ENCODE measurements around the gene GSTT2.

GSTT2 gene

GRCh38 chr22:24008022-24008283 lies 28.0 kb downstream of the GSTT2 start:
- Histone ChIP-seq H3K27me3 (ENCODE audit: control insufficient read depth in 2 of 2, insufficient read depth in 2 of 2, low read length in 2 of 2) (no peaks in the 10 kb centered on the region), H3K4me3 (ENCODE audit: low read length in 2 of 2) (no peak overlapping the region), H3K4me1 (ENCODE audit: control insufficient read depth in 2 of 2, insufficient read depth in 2 of 2, low read length in 2 of 2) (peaks cover 4 to 15% of the 10 kb centered on the region in 2 donors), H3K36me3 (ENCODE audit: control insufficient read depth in 2 of 2, insufficient read depth in 2 of 2, low read length in 2 of 2) (no peaks in the 10 kb centered on the region), H3K27ac (ENCODE audit: low read depth in 2 of 2, low read length in 2 of 2) (no peak overlapping the region), H3K9me3 (ENCODE audit: control insufficient read depth in 2 of 2, low read length in 2 of 2) (no peaks in the 10 kb centered on the region), H3K9ac (ENCODE audit: low read depth in 1 of 2, low read length in 2 of 2) (no peak overlapping the region)

- Histone ChIP-seq H3K36me3 (ENCODE audit: control insufficient read depth in 2 of 2, insufficient read depth in 2 of 2, low read length in 2 of 2) (no peaks in the 10 kb centered on the region), H3K9me3 (ENCODE audit: control insufficient read depth in 2 of 2, low read length in 2 of 2) (no peaks in the 10 kb centered on the region), H3K4me3 (ENCODE audit: low read length in 2 of 2) (no peak overlapping the region), H3K27ac (ENCODE audit: low read depth in 2 of 2, low read length in 2 of 2) (no peak overlapping the region), H3K27me3 (ENCODE audit: control insufficient read depth in 2 of 2, insufficient read depth in 2 of 2, low read length in 2 of 2) (no peaks in the 10 kb centered on the region), H3K9ac (ENCODE audit: low read depth in 1 of 2, low read length in 2 of 2) (no peak overlapping the region), H3K4me1 (ENCODE audit: control insufficient read depth in 2 of 2, insufficient read depth in 2 of 2, low read length in 2 of 2) (peaks cover 7 to 15% of the 10 kb centered on the region in 2 donors)
Measured at GRCh38 chr22:24008381-24009226, 28.7 kb downstream of the GSTT2 start.

GRCh38 chr22:24009227-24010017 lies 29.5 kb downstream of the GSTT2 start:
- no peak overlapping the region for H3K9ac ChIP-seq (ENCODE audit: low read depth in 1 of 2, low read length in 2 of 2)
- H3K36me3 ChIP-seq (ENCODE audit: control insufficient read depth in 2 of 2, insufficient read depth in 2 of 2, low read length in 2 of 2) = no peaks in the 10 kb centered on the region
- peaks cover 7 to 15% of the 10 kb centered on the region in 2 donors for H3K4me1 ChIP-seq (ENCODE audit: control insufficient read depth in 2 of 2, insufficient read depth in 2 of 2, low read length in 2 of 2)
- H3K4me3 ChIP-seq (ENCODE audit: low read length in 2 of 2) = no peak overlapping the region
- no peaks in the 10 kb centered on the region for H3K9me3 ChIP-seq (ENCODE audit: control insufficient read depth in 2 of 2, low read length in 2 of 2)
- H3K27me3 ChIP-seq (ENCODE audit: control insufficient read depth in 2 of 2, insufficient read depth in 2 of 2, low read length in 2 of 2) = no peaks in the 10 kb centered on the region
- no peak overlapping the region for H3K27ac ChIP-seq (ENCODE audit: low read depth in 2 of 2, low read length in 2 of 2)

GRCh38 chr22:24010018-24010391 lies 30.1 kb downstream of the GSTT2 start:
- Histone ChIP-seq H3K4me1 (ENCODE audit: control insufficient read depth in 2 of 2, insufficient read depth in 2 of 2, low read length in 2 of 2) (peaks cover 7 to 15% of the 10 kb centered on the region in 2 donors), H3K9ac (ENCODE audit: low read depth in 1 of 2, low read length in 2 of 2) (no peak overlapping the region), H3K4me3 (ENCODE audit: low read length in 2 of 2) (no peak overlapping the region), H3K27ac (ENCODE audit: low read depth in 2 of 2, low read length in 2 of 2) (no peak overlapping the region), H3K36me3 (ENCODE audit: control insufficient read depth in 2 of 2, insufficient read depth in 2 of 2, low read length in 2 of 2) (no peaks in the 10 kb centered on the region), H3K27me3 (ENCODE audit: control insufficient read depth in 2 of 2, insufficient read depth in 2 of 2, low read length in 2 of 2) (no peaks in the 10 kb centered on the region), H3K9me3 (ENCODE audit: control insufficient read depth in 2 of 2, low read length in 2 of 2) (no peaks in the 10 kb centered on the region)

GRCh38 chr22:24011735-24012068 lies 31.8 kb downstream of the GSTT2 start:
- Histone ChIP-seq H3K36me3 (ENCODE audit: control insufficient read depth in 2 of 2, insufficient read depth in 2 of 2, low read length in 2 of 2) (no peaks in the 10 kb centered on the region), H3K9me3 (ENCODE audit: control insufficient read depth in 2 of 2, low read length in 2 of 2) (no peaks in the 10 kb centered on the region), H3K27ac (ENCODE audit: low read depth in 2 of 2, low read length in 2 of 2) (peak overlapping the region; percentile 82 to 86), H3K4me3 (ENCODE audit: low read length in 2 of 2) (peak overlapping the region; percentile 93 to 95), H3K4me1 (ENCODE audit: control insufficient read depth in 2 of 2, insufficient read depth in 2 of 2, low read length in 2 of 2) (peaks cover 7 to 15% of the 10 kb centered on the region in 2 donors), H3K9ac (ENCODE audit: low read depth in 1 of 2, low read length in 2 of 2) (peak overlapping the region; percentile 81 to 83), H3K27me3 (ENCODE audit: control insufficient read depth in 2 of 2, insufficient read depth in 2 of 2, low read length in 2 of 2) (no peaks in the 10 kb centered on the region)

GRCh38 chr22:24016156-24016555 lies 36.2 kb downstream of the GSTT2 start:
- H3K9me3 ChIP-seq (ENCODE audit: control insufficient read depth in 2 of 2, low read length in 2 of 2) = no peaks in the 10 kb centered on the region
- no peaks in the 10 kb centered on the region for H3K36me3 ChIP-seq (ENCODE audit: control insufficient read depth in 2 of 2, insufficient read depth in 2 of 2, low read length in 2 of 2)
- no peak overlapping the region for H3K9ac ChIP-seq (ENCODE audit: low read depth in 1 of 2, low read length in 2 of 2)
- no peak overlapping the region for H3K27ac ChIP-seq (ENCODE audit: low read depth in 2 of 2, low read length in 2 of 2)
- peaks cover 7 to 12% of the 10 kb centered on the region in 2 donors for H3K4me1 ChIP-seq (ENCODE audit: control insufficient read depth in 2 of 2, insufficient read depth in 2 of 2, low read length in 2 of 2)
- no peak overlapping the region for H3K4me3 ChIP-seq (ENCODE audit: low read length in 2 of 2)
- no peaks in the 10 kb centered on the region for H3K27me3 ChIP-seq (ENCODE audit: control insufficient read depth in 2 of 2, insufficient read depth in 2 of 2, low read length in 2 of 2)

- H3K4me3 ChIP-seq (ENCODE audit: low read length in 2 of 2) = no peak overlapping the region
- no peaks in the 10 kb centered on the region for H3K27me3 ChIP-seq (ENCODE audit: control insufficient read depth in 2 of 2, insufficient read depth in 2 of 2, low read length in 2 of 2)
- no peak overlapping the region for H3K9ac ChIP-seq (ENCODE audit: low read depth in 1 of 2, low read length in 2 of 2)
- no peaks in the 10 kb centered on the region for H3K36me3 ChIP-seq (ENCODE audit: control insufficient read depth in 2 of 2, insufficient read depth in 2 of 2, low read length in 2 of 2)
- H3K9me3 ChIP-seq (ENCODE audit: control insufficient read depth in 2 of 2, low read length in 2 of 2) = no peaks in the 10 kb centered on the region
- H3K4me1 ChIP-seq (ENCODE audit: control insufficient read depth in 2 of 2, insufficient read depth in 2 of 2, low read length in 2 of 2) = no peaks in the 10 kb centered on the region
- no peak overlapping the region for H3K27ac ChIP-seq (ENCODE audit: low read depth in 2 of 2, low read length in 2 of 2)
Measured at GRCh38 chr22:24021304-24021703, 41.4 kb downstream of the GSTT2 start.

GRCh38 chr22:24023204-24023789 lies 43.4 kb downstream of the GSTT2 start:
- H3K27me3 ChIP-seq (ENCODE audit: control insufficient read depth in 2 of 2, insufficient read depth in 2 of 2, low read length in 2 of 2) = no peaks in the 10 kb centered on the region
- no peaks in the 10 kb centered on the region for H3K36me3 ChIP-seq (ENCODE audit: control insufficient read depth in 2 of 2, insufficient read depth in 2 of 2, low read length in 2 of 2)
- H3K4me3 ChIP-seq (ENCODE audit: low read length in 2 of 2) = no peak overlapping the region
- no peaks in the 10 kb centered on the region for H3K9me3 ChIP-seq (ENCODE audit: control insufficient read depth in 2 of 2, low read length in 2 of 2)
- no peaks in the 10 kb centered on the region for H3K4me1 ChIP-seq (ENCODE audit: control insufficient read depth in 2 of 2, insufficient read depth in 2 of 2, low read length in 2 of 2)
- no peak overlapping the region for H3K9ac ChIP-seq (ENCODE audit: low read depth in 1 of 2, low read length in 2 of 2)
- no peak overlapping the region for H3K27ac ChIP-seq (ENCODE audit: low read depth in 2 of 2, low read length in 2 of 2)

GRCh38 chr22:24024354-24024753 lies 44.4 kb downstream of the GSTT2 start:
- Histone ChIP-seq H3K9me3 (ENCODE audit: control insufficient read depth in 2 of 2, low read length in 2 of 2) (no peaks in the 10 kb centered on the region), H3K36me3 (ENCODE audit: control insufficient read depth in 2 of 2, insufficient read depth in 2 of 2, low read length in 2 of 2) (no peaks in the 10 kb centered on the region), H3K27ac (ENCODE audit: low read depth in 2 of 2, low read length in 2 of 2) (no peak overlapping the region), H3K4me3 (ENCODE audit: low read length in 2 of 2) (no peak overlapping the region), H3K4me1 (ENCODE audit: control insufficient read depth in 2 of 2, insufficient read depth in 2 of 2, low read length in 2 of 2) (no peaks in the 10 kb centered on the region), H3K9ac (ENCODE audit: low read depth in 1 of 2, low read length in 2 of 2) (no peak overlapping the region), H3K27me3 (ENCODE audit: control insufficient read depth in 2 of 2, insufficient read depth in 2 of 2, low read length in 2 of 2) (no peaks in the 10 kb centered on the region)

- H3K27me3 ChIP-seq (ENCODE audit: control insufficient read depth in 2 of 2, insufficient read depth in 2 of 2, low read length in 2 of 2) = no peaks in the 10 kb centered on the region
- H3K27ac ChIP-seq (ENCODE audit: low read depth in 2 of 2, low read length in 2 of 2) = no peak overlapping the region
- H3K4me1 ChIP-seq (ENCODE audit: control insufficient read depth in 2 of 2, insufficient read depth in 2 of 2, low read length in 2 of 2) = no peaks in the 10 kb centered on the region
- H3K9ac ChIP-seq (ENCODE audit: low read depth in 1 of 2, low read length in 2 of 2) = no peak overlapping the region
- H3K9me3 ChIP-seq (ENCODE audit: control insufficient read depth in 2 of 2, low read length in 2 of 2) = no peaks in the 10 kb centered on the region
- H3K4me3 ChIP-seq (ENCODE audit: low read length in 2 of 2) = no peak overlapping the region
- no peaks in the 10 kb centered on the region for H3K36me3 ChIP-seq (ENCODE audit: control insufficient read depth in 2 of 2, insufficient read depth in 2 of 2, low read length in 2 of 2)
Measured at GRCh38 chr22:24025475-24025874, 45.5 kb downstream of the GSTT2 start.

Measured in mucosa of rectum (tissue), 2 donors.